ENCODE data around the gene ST6GALNAC2.

GRCh38 chr17:76623271-76624146, 37.8 kb upstream of the ST6GALNAC2 start:
- peak; percentile 82 for TF ChIP-seq CTCF (conservative IDR thresholded peaks at IDR 0.05; ENCODE audit: low read length)
- TF ChIP-seq EZH2phosphoT487 (IDR thresholded peaks at IDR 0.05; ENCODE audit: borderline replicate concordance) = no peak

All from Loucy (cell line).